GM21529 (cell line): ENCODE measurements around the gene HAUS7.
A peak's percentile ranks its signal among the peaks of the same experiment; 100 is the strongest.

Experiments used
- ATAC-seq: cut with Tn5 transposase; IDR thresholded peaks from one replicate; pipeline ENCODE4 v1.9.1; 2021; ENCODE audit not compliant: unreplicated experiment

The HAUS7 gene

GRCh38 chrX:153470411-153471363 is at the start of gene HAUS7:
TSS of gene HAUS7 (minus strand) at chrX:153470576. CDS start at chrX:153470557, 19 bp downstream.
- peak; percentile 82 for ATAC-seq

- no peak for ATAC-seq
Observed at GRCh38 chrX:153519569-153520286, 49.4 kb upstream of the HAUS7 start.

GRCh38 chrX:153517946-153518834 is 47.8 kb upstream of the HAUS7 start:
- no peak for ATAC-seq

- ATAC-seq = no peak
Observed at GRCh38 chrX:153517423-153517822, 47.0 kb upstream of the HAUS7 start, which contains the start of gene ATP2B3. TSS of gene ATP2B3 (plus strand) at chrX:153517642. CDS start at chrX:153536248, 18,606 bp downstream.

GRCh38 chrX:153516073-153516472 is 45.7 kb upstream of the HAUS7 start:
- no peak for ATAC-seq

- no peak for ATAC-seq
Observed at GRCh38 chrX:153515435-153515834, 45.1 kb upstream of the HAUS7 start.

GRCh38 chrX:153514259-153514658 is 43.9 kb upstream of the HAUS7 start:
- no peak for ATAC-seq

- ATAC-seq = no peak
Observed at GRCh38 chrX:153513265-153513664, 42.9 kb upstream of the HAUS7 start.

- no peak for ATAC-seq
Observed at GRCh38 chrX:153512501-153512893, 42.1 kb upstream of the HAUS7 start.

- no peak for ATAC-seq
Observed at GRCh38 chrX:153511784-153512500, 41.6 kb upstream of the HAUS7 start.

- no peak for ATAC-seq
Observed at GRCh38 chrX:153510383-153510782, 40.0 kb upstream of the HAUS7 start.

- ATAC-seq = no peak
Observed at GRCh38 chrX:153509592-153509991, 39.2 kb upstream of the HAUS7 start.

GRCh38 chrX:153507484-153508178 is 37.3 kb upstream of the HAUS7 start:
- peak; percentile 93 for ATAC-seq

- no peak for ATAC-seq
Observed at GRCh38 chrX:153505361-153505760, 35.0 kb upstream of the HAUS7 start.

- ATAC-seq = no peak
Observed at GRCh38 chrX:153504445-153505016, 34.2 kb upstream of the HAUS7 start.

GRCh38 chrX:153502796-153503195 is 32.4 kb upstream of the HAUS7 start:
- no peak for ATAC-seq

- no peak for ATAC-seq
Observed at GRCh38 chrX:153502131-153502530, 31.8 kb upstream of the HAUS7 start.

- no peak for ATAC-seq
Observed at GRCh38 chrX:153501530-153501929, 31.2 kb upstream of the HAUS7 start.

GRCh38 chrX:153500676-153501280 is 30.4 kb upstream of the HAUS7 start:
- ATAC-seq = no peak
